K562 (cell line): ENCODE results near the gene TSPAN16. TPM values are rescaled to one million over a fixed set of nuclear protein-coding genes. Genes with fewer than 3 reads are reported as not detected.

Source experiments
- BHLHE40 ChIP-seq: IDR thresholded peaks from 2 replicates; pipeline ENCODE4 v1.6.1; 2011; ENCODE audit warnings: low read length, improper control_type of control experiment
- CEBPG ChIP-seq, 3 experiments: fragments of 200-800 bp in 1 of 3; sonication (Bioruptor generic) in 1 of 3; sonication (generic) in 1 of 3; formaldehyde crosslinking in 1 of 3; IDR thresholded peaks in 2 of 3; conservative IDR thresholded peaks in 1 of 3; 2 replicates each; pipeline versions ENCODE4 v1.6.1 to v1.8.0; 2016 to 2022; ENCODE audit warnings: missing compliant biosample characterization in 2 of 3, missing genetic modification characterization in 2 of 3, mild to moderate bottlenecking in 1 of 3, missing genetic modification reagents in 1 of 3
- DDX20 ChIP-seq: fragments of 450-650 bp; IDR thresholded peaks from 2 replicates; pipeline ENCODE4 v1.6.1; 2016; ENCODE audit warnings: missing genetic modification characterization, low read depth, mild to moderate bottlenecking, missing compliant biosample characterization, moderate library complexity
- EZH2 ChIP-seq: IDR thresholded peaks from 2 replicates; pipeline ENCODE4 v1.6.1; 2012; ENCODE audit warnings: low read depth, mild to moderate bottlenecking, inconsistent platforms, low read length, borderline replicate concordance
- HDGF ChIP-seq: fragments of 450-650 bp; IDR thresholded peaks from 2 replicates; pipeline ENCODE4 v1.6.1; 2016
- KLF6 ChIP-seq: fragments of 250-450 bp; sonication (Bioruptor Pico); IDR thresholded peaks from 2 replicates; pipeline ENCODE4 v1.4.0; 2020; ENCODE audit warnings: mild to moderate bottlenecking, moderate library complexity, borderline replicate concordance
- MBD2 ChIP-seq: sonication (generic); IDR thresholded peaks from 2 replicates; pipeline ENCODE4 v1.6.1; 2016; ENCODE audit warnings: low read depth, borderline replicate concordance
- MCM2 ChIP-seq: fragments of 450-650 bp; IDR thresholded peaks from 2 replicates; pipeline ENCODE4 v1.6.1; 2017; ENCODE audit warnings: low read depth, mild to moderate bottlenecking
- MYNN ChIP-seq, 2 experiments: sonication (generic); formaldehyde crosslinking in 1 of 2; IDR thresholded peaks; 2 replicates each; pipeline versions ENCODE4 v1.5.0 to v1.6.1; 2016 to 2020; ENCODE audit warnings: antibody characterized with exemption in 1 of 2, missing genetic modification reagents in 1 of 2
- NFE2L1 ChIP-seq: fragments of 450-650 bp; IDR thresholded peaks from 2 replicates; pipeline ENCODE4 v1.6.1; 2016; ENCODE audit warnings: missing genetic modification characterization, low read depth, mild to moderate bottlenecking, missing compliant biosample characterization, moderate library complexity, borderline replicate concordance
- NFRKB ChIP-seq: fragments of 450-650 bp; IDR thresholded peaks from 2 replicates; pipeline ENCODE4 v1.6.1; 2016; ENCODE audit warnings: low read depth
- PPARD ChIP-seq: fragments of 250-450 bp; sonication (Bioruptor Pico); IDR thresholded peaks from 2 replicates; pipeline ENCODE4 v1.8.0; 2022; ENCODE audit warnings: inconsistent platforms, mild to moderate bottlenecking, moderate library complexity
- SAFB ChIP-seq: fragments of 200-400 bp; formaldehyde crosslinking; IDR thresholded peaks from 2 replicates; pipeline ENCODE4 v1.6.1; 2017; ENCODE audit warnings: low read depth, low read length, borderline replicate concordance
- SIN3A ChIP-seq, 2 experiments: fragments of 150-350 bp in 1 of 2; IDR thresholded peaks; 2 replicates each; pipeline ENCODE4 v1.6.1; 2011 to 2016; ENCODE audit warnings: borderline replicate concordance in 2 of 2, low read depth in 2 of 2, low read length in 2 of 2, mild to moderate bottlenecking in 2 of 2, moderate library complexity in 2 of 2; ENCODE audit not compliant: control insufficient read depth in 1 of 2
- SP1 ChIP-seq: sonication (generic); formaldehyde crosslinking; IDR thresholded peaks from 2 replicates; pipeline ENCODE4 v1.8.1; 2022; ENCODE audit warnings: mild to moderate bottlenecking, missing genetic modification reagents
- TCF7L2 ChIP-seq: fragments of 150-350 bp; IDR thresholded peaks from 2 replicates; pipeline ENCODE4 v1.6.1; 2016; ENCODE audit warnings: low read depth, mild to moderate bottlenecking, low read length, moderate library complexity
- XRCC4 ChIP-seq: IDR thresholded peaks from one replicate; pipeline ENCODE4 v1.6.1; 2011; ENCODE audit not compliant: insufficient read depth, insufficient read length; ENCODE audit errors: extremely low read depth
- polyA plus RNA-seq, 8 experiments: library from polyadenylated mRNA; depleted of rRNA in 4 of 8; stranded (reverse) in 5 of 8; unstranded in 3 of 8; fragments of >200 nt; fragmentation: Nextera tagmentation in 2 of 8; fragmentation: Illumina TruSeq in 1 of 8; extraction: Ambion mirVana in 2 of 8; extraction: Trizol in 1 of 8; gene quantifications; 2 replicates each; pipeline versions ENCODE4 v1.2.1 to v1.2.3, GENCODE V29; 2011 to 2014; ENCODE audit warnings: inconsistent platforms in 1 of 8, missing spikeins in 1 of 8
- total RNA-seq, 7 experiments: library from RNA; depleted of rRNA in 6 of 7; stranded (reverse); fragments of >200 nt in 6 of 7; fragmentation: Illumina TruSeq in 2 of 7; extraction: Trizol in 2 of 7; gene quantifications; 2 replicates each; pipeline versions ENCODE4 v1.2.1 to v1.2.3, GENCODE V29; 2011 to 2021; ENCODE audit warnings: low replicate concordance in 1 of 7
- TF ChIP-seq, protein P1 (sequence below): sonication (generic); formaldehyde crosslinking; IDR thresholded peaks from 2 replicates; pipeline ENCODE4 v1.8.1; 2023; ENCODE audit warnings: mild to moderate bottlenecking, missing genetic modification reagents, moderate library complexity
- TF ChIP-seq, protein P2 (sequence below): IDR thresholded peaks from 2 replicates; pipeline ENCODE4 v1.6.1; 2012; ENCODE audit warnings: low read depth, low read length, improper control_type of control experiment, borderline replicate concordance
- TF ChIP-seq, protein P3 (sequence below), 3 experiments: fragments of 200-800 bp in 1 of 3; fragments of 250-450 bp in 1 of 3; fragments of 450-650 bp in 1 of 3; sonication (Bioruptor Pico) in 1 of 3; sonication (Bioruptor generic) in 1 of 3; formaldehyde crosslinking in 1 of 3; IDR thresholded peaks; 2 replicates each; pipeline versions ENCODE4 v1.6.1 to v1.8.0; 2016 to 2022; ENCODE audit warnings: mild to moderate bottlenecking in 2 of 3, missing genetic modification characterization in 2 of 3, missing compliant biosample characterization in 1 of 3, moderate library complexity in 1 of 3

The TSPAN16 gene
- total and polyA plus RNA-seq, 9 of the 15 experiments (the other 6 are each of a cell fraction or from before 2014, with no cell fraction given) = not detected

DNA sequence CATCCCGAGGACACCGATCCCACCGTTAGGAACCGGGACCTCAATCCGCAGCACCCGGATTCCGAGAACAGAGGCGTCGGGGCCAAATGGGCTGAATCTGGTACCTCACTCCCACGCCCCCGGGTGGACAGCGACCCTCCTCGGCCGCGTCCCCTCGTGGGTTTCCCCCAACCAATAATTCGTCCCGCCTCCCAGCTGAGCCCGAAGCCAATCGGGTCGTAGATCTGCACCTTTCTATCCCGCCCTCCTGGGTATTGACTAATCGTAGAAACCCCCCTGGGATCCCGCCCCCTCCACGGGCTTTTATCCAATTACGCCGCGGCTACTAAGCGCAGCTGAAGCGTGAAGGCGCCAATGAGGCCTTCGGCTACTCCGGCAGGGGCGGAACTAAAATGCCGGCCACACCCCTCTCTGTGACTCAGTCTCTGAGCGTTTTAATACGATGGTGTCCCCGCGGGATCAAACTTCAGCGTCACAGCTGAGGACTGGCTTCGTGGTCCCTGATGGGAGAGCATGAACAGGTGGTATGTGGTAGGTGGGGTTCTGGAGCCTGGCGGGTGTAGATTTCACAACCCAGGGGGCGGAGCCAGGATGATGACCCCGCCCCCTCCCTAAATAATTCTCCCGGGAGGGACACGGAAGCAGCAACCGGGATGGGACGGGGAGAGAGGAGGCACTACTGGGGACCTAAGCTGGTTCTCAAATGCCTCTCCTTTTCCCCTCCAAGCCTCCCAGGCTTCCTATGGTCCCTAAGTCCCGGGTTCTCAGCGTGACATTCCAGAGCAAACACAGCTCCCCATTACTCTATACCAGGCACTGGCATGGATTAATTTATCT is 50.4 kb downstream of the TSPAN16 start, which contains the start of the genes CCDC159 and TMEM205 (continued):
- TF ChIP-seq, protein P1, sequence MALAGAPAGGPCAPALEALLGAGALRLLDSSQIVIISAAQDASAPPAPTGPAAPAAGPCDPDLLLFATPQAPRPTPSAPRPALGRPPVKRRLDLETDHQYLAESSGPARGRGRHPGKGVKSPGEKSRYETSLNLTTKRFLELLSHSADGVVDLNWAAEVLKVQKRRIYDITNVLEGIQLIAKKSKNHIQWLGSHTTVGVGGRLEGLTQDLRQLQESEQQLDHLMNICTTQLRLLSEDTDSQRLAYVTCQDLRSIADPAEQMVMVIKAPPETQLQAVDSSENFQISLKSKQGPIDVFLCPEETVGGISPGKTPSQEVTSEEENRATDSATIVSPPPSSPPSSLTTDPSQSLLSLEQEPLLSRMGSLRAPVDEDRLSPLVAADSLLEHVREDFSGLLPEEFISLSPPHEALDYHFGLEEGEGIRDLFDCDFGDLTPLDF (CRISPR knock-in tag) = peak; percentile 34; the same call in 1 of the 2 replicates
- TF ChIP-seq MCM2 (no peak), SP1 (CRISPR knock-in tag) (peak; percentile 89), PPARD (CRISPR knock-in tag) (no peak), HDGF (no peak), SIN3A (IDR thresholded peaks at IDR 0.05; ENCODE audit: borderline replicate concordance in 2 of 2, control insufficient read depth in 1 of 2, low read depth in 2 of 2, low read length in 2 of 2) (no peak; a peak in 2 of 4 replicates), TCF7L2 (no peak), MBD2 (peak; percentile 94), NFRKB (no peak), KLF6 (no peak), XRCC4 (no peak), NFE2L1 (no peak), EZH2 (no peak), DDX20 (tag) (no peak), SAFB (no peak), CEBPG (CRISPR knock-in tag; IDR thresholded peaks at IDR 0.05) (peak; percentile 81), CEBPG (tag; conservative IDR thresholded peaks at IDR 0.05 in 1 of 2, IDR thresholded peaks at IDR 0.05 in 1 of 2) (peak; percentile 86 to 92), BHLHE40 (0 out of 2 replicates have a peak, but pooled peaks have one; percentile 10), MYNN (IDR thresholded peaks at IDR 0.05) (no peak), MYNN (CRISPR knock-in tag; IDR thresholded peaks at IDR 0.05) (no peak)
- TF ChIP-seq, protein P2, sequence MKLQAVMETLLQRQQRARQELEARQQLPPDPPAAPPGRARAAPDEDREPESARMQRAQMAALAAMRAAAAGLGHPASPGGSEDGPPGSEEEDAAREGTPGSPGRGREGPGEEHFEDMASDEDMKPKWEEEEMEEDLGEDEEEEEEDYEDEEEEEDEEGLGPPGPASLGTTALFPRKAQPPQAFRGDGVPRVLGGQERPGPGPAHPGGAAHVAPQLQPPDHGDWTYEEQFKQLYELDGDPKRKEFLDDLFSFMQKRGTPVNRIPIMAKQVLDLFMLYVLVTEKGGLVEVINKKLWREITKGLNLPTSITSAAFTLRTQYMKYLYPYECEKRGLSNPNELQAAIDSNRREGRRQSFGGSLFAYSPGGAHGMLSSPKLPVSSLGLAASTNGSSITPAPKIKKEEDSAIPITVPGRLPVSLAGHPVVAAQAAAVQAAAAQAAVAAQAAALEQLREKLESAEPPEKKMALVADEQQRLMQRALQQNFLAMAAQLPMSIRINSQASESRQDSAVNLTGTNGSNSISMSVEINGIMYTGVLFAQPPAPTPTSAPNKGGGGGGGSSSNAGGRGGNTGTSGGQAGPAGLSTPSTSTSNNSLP = peak; percentile 78; the same call in 1 of the 2 replicates
- TF ChIP-seq, protein P3, sequence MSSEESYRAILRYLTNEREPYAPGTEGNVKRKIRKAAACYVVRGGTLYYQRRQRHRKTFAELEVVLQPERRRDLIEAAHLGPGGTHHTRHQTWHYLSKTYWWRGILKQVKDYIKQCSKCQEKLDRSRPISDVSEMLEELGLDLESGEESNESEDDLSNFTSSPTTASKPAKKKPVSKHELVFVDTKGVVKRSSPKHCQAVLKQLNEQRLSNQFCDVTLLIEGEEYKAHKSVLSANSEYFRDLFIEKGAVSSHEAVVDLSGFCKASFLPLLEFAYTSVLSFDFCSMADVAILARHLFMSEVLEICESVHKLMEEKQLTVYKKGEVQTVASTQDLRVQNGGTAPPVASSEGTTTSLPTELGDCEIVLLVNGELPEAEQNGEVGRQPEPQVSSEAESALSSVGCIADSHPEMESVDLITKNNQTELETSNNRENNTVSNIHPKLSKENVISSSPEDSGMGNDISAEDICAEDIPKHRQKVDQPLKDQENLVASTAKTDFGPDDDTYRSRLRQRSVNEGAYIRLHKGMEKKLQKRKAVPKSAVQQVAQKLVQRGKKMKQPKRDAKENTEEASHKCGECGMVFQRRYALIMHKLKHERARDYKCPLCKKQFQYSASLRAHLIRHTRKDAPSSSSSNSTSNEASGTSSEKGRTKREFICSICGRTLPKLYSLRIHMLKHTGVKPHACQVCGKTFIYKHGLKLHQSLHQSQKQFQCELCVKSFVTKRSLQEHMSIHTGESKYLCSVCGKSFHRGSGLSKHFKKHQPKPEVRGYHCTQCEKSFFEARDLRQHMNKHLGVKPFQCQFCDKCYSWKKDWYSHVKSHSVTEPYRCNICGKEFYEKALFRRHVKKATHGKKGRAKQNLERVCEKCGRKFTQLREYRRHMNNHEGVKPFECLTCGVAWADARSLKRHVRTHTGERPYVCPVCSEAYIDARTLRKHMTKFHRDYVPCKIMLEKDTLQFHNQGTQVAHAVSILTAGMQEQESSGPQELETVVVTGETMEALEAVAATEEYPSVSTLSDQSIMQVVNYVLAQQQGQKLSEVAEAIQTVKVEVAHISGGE (CRISPR knock-in tag; IDR thresholded peaks at IDR 0.05) = no peak
